ENCODE measurements around the gene FBXW7.

DNA sequence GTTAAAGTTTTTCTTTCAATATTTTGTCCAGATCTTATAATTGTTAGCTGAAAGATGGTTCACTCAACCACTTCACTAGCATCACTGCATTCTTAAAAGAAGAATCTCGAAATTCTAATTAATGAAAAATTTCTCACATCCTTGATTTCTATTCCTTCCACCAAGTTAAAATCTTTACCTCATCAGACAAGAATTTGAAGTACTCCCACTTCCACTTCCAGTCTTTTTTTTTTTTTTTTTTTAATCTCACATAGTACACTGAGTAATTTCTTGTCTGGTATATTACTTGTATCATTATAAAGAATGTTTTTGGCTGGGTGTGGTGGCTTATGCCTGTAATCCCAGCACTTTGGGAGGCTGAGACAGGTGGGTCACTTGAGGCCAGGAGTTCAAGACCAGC lies 73.2 kb downstream of the FBXW7 start:
- TF ChIP-seq PATZ1 (CRISPR knock-in tag; IDR thresholded peaks at IDR 0.05; ENCODE audit: borderline replicate concordance) (no peak), ZNF565 (CRISPR knock-in tag; conservative IDR thresholded peaks at IDR 0.05; ENCODE audit: low read depth) (no peak), ZFP30 (CRISPR knock-in tag; IDR thresholded peaks at IDR 0.05) (no peak), ESRRG (CRISPR knock-in tag; IDR thresholded peaks at IDR 0.05) (no peak), RARB (CRISPR knock-in tag; IDR thresholded peaks at IDR 0.05) (no peak)
